ENCODE data around the gene TTL. TPM values are rescaled to one million over a fixed set of nuclear protein-coding genes. Genes with fewer than 3 reads are reported as not detected.
"Not testable (repeated sequence)": the region's sequence is repeated elsewhere in the genome, so short reads cannot be mapped to it uniquely, and the experiment has no call there.

The TTL gene
- total RNA-seq (2014; rRNA removed; shearing (Covaris generic)) = 48.5 and 50.1 TPM in 2 replicates
- 35.1 and 39.4 TPM in 2 replicates for polyA plus RNA-seq (2015; cell fraction: cytosol; rRNA removed)
- polyA plus RNA-seq (2015; cell fraction: nucleus; rRNA removed) = 37.9 and 40.0 TPM in 2 replicates

GRCh38 chr2:112481528-112482233 is at the start of gene TTL:
TTL (plus strand) TSS chr2:112482156; CDS start chr2:112482345, 189 bp downstream.
- peak; percentile 61 for DNase-seq (ENCODE audit: low read depth)

- DNase-seq (ENCODE audit: low read depth) = not testable (repeated sequence)
Measured at GRCh38 chr2:112432390-112432734, 49.6 kb upstream of the TTL start.

- DNase-seq (ENCODE audit: low read depth) = not testable (repeated sequence)
Measured at GRCh38 chr2:112432735-112433479, 49.0 kb upstream of the TTL start.

- peak; percentile 73 for DNase-seq (ENCODE audit: low read depth)
Measured at GRCh38 chr2:112433480-112433879, 48.5 kb upstream of the TTL start, which contains the start of gene RGPD8. RGPD8 (minus strand) TSS chr2:112433645; CDS start chr2:112433453, 192 bp downstream.

GRCh38 chr2:112433932-112434730 is 47.8 kb upstream of the TTL start:
- DNase-seq (ENCODE audit: low read depth) = no peak

GRCh38 chr2:112434890-112435715 is 46.9 kb upstream of the TTL start:
- not testable (repeated sequence) for DNase-seq (ENCODE audit: low read depth)

- not testable (repeated sequence) for DNase-seq (ENCODE audit: low read depth)
Measured at GRCh38 chr2:112435716-112436431, 46.1 kb upstream of the TTL start.

- DNase-seq (ENCODE audit: low read depth) = not testable (repeated sequence)
Measured at GRCh38 chr2:112436993-112437392, 45.0 kb upstream of the TTL start.

GRCh38 chr2:112437405-112437831 is 44.5 kb upstream of the TTL start:
- DNase-seq (ENCODE audit: low read depth) = not testable (repeated sequence)

GRCh38 chr2:112438603-112439261 is 43.2 kb upstream of the TTL start:
- not testable (repeated sequence) for DNase-seq (ENCODE audit: low read depth)

- not testable (repeated sequence) for DNase-seq (ENCODE audit: low read depth)
Measured at GRCh38 chr2:112444256-112444655, 37.7 kb upstream of the TTL start.

GRCh38 chr2:112449854-112450253 is 32.1 kb upstream of the TTL start:
- no peak for DNase-seq (ENCODE audit: low read depth)

- no peak for DNase-seq (ENCODE audit: low read depth)
Measured at GRCh38 chr2:112451317-112451716, 30.6 kb upstream of the TTL start.

GRCh38 chr2:112454586-112454985 is 27.4 kb upstream of the TTL start:
- DNase-seq (ENCODE audit: low read depth) = no peak

GRCh38 chr2:112459372-112459771 is 22.6 kb upstream of the TTL start:
- DNase-seq (ENCODE audit: low read depth) = no peak

GRCh38 chr2:112462178-112462577 is 19.8 kb upstream of the TTL start:
- DNase-seq (ENCODE audit: low read depth) = no peak

- no peak for DNase-seq (ENCODE audit: low read depth)
Measured at GRCh38 chr2:112463256-112463655, 18.7 kb upstream of the TTL start.

- DNase-seq (ENCODE audit: low read depth) = peak; percentile 24
Measured at GRCh38 chr2:112465382-112465781, 16.6 kb upstream of the TTL start.

GRCh38 chr2:112472547-112473263 is 9.3 kb upstream of the TTL start:
- no peak for DNase-seq (ENCODE audit: low read depth)
